GM19395 (cell line): Measurements from ENCODE around the gene ATG7.

ENCODE experiments used
- ATAC-seq: cut with Tn5 transposase; IDR thresholded peaks from one replicate; pipeline ENCODE4 v1.9.1; 2021; ENCODE audit warnings: mild to moderate bottlenecking, moderate library complexity; ENCODE audit not compliant: unreplicated experiment

Gene ATG7, protein sequence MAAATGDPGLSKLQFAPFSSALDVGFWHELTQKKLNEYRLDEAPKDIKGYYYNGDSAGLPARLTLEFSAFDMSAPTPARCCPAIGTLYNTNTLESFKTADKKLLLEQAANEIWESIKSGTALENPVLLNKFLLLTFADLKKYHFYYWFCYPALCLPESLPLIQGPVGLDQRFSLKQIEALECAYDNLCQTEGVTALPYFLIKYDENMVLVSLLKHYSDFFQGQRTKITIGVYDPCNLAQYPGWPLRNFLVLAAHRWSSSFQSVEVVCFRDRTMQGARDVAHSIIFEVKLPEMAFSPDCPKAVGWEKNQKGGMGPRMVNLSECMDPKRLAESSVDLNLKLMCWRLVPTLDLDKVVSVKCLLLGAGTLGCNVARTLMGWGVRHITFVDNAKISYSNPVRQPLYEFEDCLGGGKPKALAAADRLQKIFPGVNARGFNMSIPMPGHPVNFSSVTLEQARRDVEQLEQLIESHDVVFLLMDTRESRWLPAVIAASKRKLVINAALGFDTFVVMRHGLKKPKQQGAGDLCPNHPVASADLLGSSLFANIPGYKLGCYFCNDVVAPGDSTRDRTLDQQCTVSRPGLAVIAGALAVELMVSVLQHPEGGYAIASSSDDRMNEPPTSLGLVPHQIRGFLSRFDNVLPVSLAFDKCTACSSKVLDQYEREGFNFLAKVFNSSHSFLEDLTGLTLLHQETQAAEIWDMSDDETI

DNA sequence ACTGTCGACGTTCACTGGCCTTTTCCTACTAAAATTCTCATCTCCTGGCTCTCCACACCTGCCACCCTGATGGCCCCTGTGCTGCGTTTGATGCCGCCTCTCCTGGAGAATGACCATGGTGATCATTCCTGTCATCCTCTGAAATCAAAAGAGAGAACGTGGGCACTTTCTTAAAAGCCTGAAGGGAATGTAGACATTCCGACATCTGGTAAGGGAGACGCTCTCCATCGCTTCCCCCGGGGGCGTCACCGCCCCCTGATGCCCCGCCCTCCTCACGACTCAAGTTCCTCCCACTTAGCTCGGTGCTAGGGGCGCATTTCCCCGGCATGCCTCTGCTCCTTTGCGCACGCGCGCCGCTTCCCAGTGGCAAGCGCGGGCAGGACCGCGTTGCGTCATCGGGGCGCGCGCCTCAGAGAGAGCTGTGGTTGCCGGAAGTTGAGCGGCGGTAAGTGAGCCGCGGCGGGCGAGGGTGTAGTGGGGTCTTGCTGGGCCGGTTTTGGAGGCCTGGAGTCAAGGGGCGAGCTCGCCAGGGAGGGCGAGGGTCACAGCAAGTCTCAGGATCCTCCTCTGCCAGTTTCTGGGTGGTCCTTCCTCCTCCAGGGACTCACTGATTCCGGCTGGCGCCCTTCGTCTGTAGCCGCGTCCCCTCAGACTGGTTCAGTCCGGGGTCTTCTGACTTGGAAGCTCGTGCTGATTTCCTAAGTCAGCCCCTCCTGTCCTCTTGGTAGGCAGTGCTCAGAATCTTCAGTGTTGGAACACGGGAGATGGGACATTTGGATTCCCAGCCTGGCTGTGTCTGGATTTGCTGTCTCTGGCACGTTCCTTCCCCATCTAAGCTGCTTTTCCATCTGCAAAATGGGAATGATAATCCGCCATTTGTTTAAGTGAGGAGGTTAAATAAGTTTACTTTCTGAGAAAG, at the start of gene ATG7:
TSS of gene ATG7 (plus strand) at position 412 of the 919 bp plus-strand sequence. CDS start 26,299 bp downstream, outside the sequence.
- ATAC-seq, result peak; percentile 94

DNA sequence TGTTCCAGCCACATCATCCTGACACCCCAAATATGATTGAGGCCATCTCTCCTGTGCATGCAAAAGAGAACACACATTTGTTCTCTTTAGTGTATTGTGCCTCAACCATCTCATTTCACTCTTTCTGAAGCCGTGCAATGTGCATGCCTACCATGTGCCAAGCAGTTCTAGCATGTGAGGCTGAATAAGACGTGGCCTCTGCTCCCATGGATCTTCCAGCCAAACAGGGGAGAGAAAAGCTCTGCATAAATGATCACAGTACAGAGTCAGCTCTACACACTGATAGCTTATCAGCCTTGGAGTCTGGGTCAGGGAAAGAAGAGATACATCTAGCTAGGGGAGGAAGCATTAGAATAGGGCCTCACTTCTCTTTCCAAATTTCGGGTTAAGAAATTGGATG, 48.2 kb upstream of the ATG7 start:
- ATAC-seq, result no peak

DNA sequence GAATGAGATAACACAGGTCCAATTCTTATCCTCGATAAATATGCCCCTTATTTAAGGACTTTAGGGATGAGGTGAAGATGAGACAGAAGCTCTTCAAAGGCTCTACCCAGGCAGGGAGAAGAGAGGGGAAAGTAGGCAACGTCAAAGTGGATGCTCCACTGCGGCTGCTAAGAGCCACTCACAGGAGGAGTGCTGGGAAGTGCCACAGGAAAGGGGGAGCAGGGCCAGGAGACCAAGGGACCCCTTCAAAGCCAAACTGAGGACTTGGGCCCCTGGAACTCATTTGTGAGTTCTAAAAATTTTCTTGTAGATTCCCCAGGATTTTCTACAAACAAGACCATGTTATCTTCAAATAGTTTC, 47.3 kb upstream of the ATG7 start:
- ATAC-seq, result no peak

DNA sequence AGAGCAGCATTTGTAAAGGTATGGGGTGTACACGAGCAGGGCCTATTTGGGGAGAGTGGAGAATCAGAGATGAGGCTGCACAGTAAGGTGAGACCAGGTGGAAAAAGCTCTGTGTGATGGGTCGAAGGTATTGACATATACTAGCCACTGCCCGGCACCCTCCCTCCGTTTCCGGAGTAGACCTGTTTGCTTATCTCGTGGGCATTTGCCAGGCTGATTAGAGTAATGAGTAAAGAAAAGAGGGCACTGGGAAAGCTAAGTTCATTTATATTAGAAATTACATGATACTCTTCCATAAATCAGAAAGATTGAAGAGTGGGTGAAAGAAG, 46.2 kb upstream of the ATG7 start:
- ATAC-seq, result no peak

DNA sequence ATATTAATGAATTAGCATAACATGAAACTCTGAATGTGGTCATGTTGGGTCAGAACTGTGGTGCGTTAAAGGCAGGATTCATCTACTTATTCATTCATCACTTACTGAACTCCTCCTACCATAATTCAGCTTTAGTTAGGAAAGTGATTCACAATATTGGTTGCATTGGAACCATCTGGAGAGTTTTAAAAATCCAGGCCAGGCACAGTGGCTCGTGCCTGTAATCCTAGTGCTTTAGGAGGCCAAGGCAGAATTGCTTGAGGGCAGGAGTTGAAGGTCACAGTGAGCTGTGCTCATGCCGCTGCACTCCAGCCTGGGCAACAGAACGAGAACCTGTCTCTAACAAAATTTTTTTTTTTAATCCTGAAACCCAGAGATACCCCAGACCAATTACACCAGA, 44.2 kb upstream of the ATG7 start:
- no peak for ATAC-seq

DNA sequence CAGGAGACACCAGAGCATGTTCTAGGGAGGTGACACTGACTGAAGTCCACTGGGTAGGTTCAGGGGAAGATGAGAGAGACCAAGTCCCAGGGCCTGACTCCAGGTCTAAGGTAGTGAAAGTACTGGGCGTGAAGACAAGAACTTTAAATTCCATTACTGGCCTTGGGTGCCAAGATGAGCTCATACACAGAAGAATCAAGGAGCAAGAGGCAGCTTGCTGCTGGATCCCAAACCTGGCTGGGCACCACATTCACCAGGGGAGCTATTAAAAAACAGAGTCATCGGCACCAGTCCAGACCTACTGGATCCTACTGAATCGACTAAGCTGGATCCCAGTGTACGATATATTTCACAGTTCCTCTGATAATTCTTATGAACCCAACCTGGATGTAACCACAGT, 42.1 kb upstream of the ATG7 start:
- no peak for ATAC-seq

DNA sequence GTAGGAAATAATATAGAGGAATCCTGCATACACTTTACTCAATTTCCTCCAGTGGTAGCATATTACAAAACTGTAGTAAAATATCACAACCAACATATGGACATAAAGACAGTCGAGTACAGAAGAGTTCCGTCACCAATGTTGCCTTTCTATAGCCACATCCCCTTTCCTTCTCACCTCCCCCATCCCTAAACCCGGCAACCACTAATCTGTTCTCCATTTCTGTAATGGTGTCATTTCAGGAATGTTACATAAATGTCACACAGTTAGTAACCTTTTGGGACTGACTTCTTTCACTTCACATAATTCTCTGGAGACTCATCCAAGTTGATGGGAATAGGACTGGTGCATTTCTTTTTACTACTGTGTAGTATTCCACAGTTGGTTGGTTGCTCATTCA, 41.4 kb upstream of the ATG7 start:
- ATAC-seq, result no peak

DNA sequence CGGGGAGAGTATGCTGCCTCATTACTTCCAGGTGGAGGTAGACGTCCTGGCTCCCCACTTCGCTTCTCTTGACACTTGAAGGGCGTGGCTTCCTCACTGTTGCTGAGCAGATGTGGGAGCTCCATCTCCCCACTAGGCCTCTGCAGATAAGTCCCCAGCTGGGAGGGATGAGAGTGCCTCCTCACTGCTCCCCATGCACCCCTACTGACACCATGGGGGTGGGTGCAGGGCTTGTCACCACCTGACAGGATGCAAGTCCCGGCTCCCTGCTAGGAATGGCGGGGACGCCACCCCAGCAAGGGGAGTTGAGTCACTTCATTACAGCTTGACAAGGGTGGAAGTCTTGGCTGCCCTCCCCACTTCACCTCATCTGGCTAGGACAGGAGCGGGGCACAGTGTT, 36.8 kb upstream of the ATG7 start:
- ATAC-seq, result no peak

DNA sequence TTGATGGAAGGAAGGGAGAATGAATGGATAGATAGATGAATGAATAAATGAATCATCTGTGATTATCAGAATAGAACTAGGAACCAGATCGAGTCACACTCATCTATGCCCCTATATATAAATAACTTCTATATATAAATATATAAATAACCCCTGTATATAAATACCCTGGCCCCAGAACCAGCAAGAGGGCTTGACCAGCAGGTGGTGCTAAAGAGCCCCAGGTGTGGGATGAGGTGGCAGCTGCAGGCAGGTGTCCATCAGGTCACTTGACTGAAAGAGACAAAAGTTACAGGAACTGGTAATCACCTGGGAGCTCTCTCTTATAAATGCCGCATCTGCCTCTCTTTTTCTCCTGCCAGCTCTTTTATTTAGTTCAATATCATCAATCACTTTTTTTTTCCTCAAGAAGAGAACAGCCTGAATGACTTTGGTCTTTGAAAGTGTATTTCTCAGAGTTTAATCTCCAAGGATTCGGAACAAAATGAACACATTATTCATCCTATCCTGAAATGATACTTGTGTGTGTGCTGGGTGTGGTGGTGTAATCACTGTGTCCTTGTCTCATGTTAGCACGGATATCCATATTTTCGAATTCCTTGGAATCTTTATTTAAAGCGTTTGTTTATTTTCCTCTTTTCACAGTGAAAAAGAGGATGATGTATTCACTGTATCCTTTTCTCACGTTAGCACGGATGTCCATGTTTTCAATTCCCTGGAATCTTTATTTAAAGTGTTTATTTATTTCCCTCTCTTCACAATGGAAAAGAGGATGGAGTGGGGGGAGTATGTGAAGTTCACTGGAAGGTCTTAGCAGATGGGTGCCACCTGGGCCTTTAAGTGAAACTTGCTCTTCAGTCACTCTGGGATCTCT, 35.4 kb upstream of the ATG7 start:
- ATAC-seq, result peak; percentile 53

DNA sequence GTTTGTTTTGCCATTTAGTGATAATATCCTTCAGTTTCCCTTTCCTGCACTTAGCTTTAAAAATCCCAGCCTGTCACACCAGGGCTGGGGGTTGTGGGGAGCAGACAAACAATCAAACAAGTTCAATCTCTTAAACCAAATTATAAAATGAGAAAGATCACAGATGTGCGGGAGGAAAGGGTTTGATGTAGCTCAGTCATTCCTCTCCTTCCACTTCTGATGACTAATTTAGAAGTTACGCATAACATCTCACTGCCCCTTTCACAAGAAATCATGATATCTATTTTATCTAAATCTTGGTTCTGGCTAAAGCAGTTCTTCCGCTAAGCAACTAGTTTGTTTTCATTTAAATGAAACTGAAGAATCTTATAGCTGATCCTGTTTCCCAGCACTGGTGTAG, 34.1 kb upstream of the ATG7 start:
- ATAC-seq, result no peak

DNA sequence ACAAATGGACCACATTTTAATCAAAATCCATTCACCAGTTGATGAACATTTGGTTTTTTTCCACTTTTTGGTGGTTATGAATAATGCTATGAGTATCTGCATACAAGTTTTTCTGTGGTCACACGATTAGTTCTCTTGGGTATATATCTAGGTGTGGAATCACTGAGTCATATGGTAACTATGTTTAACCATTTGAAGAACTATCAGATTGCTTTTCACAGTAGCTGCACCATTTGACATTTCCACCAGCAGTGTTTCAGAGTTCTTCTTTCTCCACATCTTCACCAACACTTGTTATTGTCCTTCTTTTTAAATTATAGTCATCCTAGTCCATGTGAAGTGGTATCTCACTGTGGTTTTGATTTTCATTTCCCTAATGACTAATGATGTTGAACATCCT, 33.3 kb upstream of the ATG7 start:
- no peak for ATAC-seq

DNA sequence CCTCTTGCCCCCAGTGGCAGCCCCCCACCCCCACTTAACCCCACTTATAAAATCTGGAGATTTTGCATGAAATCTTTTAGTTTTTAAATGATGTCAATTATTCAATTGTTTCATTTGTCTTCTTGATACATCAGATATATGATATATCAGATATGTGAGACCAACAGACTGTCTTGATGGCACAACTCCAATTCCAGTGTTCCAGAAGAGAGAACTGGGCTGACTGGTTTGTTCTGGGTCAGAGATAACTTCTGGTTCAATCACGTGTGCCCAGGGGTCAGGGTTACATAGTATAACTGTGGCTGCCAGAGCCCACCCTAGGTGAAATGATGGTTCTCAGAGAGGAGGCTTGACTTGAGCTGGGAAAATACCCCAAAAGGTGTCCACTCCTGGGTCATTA, 32.4 kb upstream of the ATG7 start:
- no peak for ATAC-seq

DNA sequence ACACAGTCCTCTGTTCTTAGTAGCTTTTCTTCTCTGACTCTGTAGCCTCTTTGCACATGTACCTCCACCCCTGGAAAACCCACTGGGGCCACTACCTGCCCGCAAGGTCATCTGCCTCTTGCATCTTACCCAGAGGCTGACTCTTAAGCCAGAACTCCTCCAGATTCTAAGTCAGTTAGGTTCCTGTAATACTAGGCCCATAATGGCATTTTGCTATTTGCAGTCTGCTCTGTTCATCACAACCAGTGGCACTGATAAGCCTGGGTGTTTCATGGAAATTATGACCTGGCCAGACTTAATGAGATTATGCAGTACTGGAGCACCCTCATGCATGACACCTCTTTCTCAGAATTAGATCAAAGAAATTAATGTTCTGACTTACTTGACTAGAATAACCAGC, 31.7 kb upstream of the ATG7 start:
- ATAC-seq, result no peak

DNA sequence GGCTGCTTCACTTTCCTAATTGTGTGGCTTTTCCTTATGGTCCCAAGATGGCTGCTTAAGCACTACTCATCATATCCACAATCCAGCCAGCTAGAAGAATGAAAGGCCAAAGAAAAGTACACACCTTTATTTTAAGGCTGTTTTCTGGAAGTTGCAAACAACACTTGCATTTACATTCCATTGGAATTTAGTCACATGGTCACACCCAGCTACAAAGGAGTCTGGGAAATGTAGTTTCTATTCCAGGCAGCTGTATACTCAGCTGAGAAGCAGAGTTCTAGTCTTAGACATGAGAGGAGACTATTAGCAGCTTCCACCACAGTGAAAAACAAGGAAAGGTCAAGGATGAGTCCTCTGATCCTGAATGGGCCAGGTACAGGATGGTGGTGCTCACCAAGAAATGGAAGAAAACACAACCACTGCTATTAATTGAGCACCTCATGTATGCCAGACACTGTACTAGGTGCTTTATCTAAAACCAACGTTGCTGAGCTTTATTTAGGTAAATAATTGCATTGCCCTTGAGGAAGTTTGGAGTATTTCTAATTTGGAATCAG, 28.0 kb upstream of the ATG7 start:
- ATAC-seq, result no peak

DNA sequence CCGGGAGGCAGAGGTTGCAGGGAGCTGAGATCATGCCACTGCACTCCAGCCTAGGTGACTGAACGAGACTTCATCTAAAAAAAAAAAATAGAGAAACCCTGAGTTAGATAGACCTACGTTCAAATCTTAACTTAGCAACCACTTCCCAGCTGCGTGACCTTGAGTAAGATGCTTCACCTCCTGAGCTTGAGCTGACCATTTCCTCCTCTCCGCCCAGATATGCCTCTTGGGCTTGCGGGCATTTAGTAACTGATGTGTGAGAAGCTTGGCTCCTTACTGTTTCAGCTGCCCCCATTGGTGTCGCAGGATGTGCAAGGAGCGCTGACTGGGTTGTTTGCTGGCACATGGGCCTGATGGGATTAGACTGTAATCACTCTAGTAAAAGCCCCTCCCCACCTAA, 26.9 kb upstream of the ATG7 start:
- no peak for ATAC-seq

DNA sequence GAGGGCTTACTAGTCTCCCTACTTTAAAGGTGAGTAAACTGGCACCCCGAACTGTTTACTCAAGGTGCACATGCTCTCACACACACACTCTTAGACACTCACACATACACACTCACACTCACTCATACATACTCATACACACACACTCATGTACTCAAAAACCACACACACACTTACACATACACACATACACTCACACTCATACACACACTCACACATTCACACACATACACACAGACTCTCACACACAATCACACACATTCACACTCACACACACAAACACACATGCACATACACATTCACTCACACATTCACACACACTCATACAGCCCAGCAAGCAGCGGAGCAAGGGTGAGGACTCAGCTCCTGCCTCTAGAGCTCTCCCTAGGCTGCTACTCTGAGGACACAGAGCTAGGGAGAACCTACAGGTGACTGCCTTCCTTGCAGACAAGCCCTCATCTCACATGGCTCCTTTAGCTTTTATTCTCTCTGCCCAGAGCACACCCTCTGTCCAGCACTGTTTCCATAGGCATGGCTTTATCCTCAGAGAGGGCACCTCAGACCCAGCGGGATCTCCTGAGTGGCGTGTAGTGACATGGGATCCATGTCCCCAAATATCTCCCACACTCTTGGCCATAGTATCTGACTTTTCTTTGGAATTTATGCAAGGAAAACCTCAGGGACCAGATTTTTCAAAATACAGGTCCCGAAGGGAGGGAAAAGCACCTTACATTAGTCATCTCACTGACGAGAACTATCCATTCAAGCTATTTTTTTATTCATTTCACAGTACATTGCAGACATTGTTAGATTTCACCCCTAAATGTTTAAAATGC, 26.2 kb upstream of the ATG7 start:
- no peak for ATAC-seq

DNA sequence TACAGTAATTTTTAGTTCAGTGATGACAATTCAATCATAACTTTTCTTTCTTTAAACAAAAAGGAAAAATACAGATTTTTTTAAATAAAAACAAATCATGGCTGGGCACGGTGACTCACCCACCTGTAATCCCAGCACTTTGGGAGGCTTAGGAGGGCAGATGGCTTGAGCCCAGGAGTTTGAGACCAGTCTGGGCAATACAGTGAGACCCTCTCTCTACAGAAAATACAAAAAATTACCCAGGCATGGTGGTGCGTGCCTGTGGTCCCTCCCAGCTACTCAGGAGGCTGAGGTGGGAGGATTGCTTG, 25.6 kb upstream of the ATG7 start:
- ATAC-seq, result no peak

DNA sequence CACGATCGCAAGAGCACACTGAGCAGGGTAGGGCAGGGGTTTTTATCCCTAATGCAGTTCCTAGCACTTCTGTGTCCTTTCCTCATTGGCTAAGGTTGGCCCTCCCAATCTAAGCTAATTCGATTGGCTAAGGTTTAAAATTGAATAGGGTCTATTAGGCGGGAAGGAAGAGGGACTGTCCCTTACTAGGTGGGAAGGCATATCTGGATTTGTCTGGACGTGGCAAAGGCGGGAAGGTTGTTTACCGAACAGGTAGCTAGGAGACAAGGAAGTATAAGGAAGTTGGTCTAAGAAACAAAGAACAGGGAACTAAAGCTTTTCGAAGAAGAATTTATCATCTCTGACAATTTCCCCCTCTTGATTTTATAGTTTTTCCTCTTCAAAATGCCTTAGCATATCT, 24.8 kb upstream of the ATG7 start:
- ATAC-seq, result no peak

DNA sequence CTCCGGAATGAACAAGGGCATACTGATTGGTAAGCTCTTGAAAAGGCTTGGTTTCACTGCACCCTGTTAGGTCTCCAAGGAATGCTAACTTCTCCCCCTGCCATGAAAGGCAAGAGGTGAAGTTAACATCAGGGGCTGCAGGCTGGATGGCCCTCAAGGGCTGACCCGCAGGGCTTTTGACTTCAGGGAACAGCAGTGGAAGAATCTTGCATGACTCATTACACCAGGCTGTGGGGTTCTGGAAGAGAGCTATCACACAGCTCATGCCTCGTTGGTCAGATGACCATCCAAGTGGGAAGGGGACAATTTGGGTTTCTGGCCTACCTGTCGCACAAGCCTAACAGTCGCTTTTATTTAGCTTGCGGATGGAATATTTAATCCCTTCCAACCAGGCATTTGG, 23.6 kb upstream of the ATG7 start:
- no peak for ATAC-seq
